H9 (cell line): ENCODE measurements around the gene SMARCAL1. TPM values are rescaled to one million over a fixed set of nuclear protein-coding genes. Genes with fewer than 3 reads are reported as not detected.

ENCODE experiments used
- DNase-seq: peaks from one replicate; pipeline ENCODE4 v3.0.0-alpha.2; 2017
- H2AFZ ChIP-seq: one replicate; pipeline ENCODE4 v1.6.1; 2013; ENCODE audit warnings: mild to moderate bottlenecking, low read length, control low read depth, moderate library complexity
- H2AK5ac ChIP-seq: 2 replicates; pipeline ENCODE4 v1.6.1; 2013; ENCODE audit warnings: low read length, control low read depth, mixed read lengths; ENCODE audit not compliant: insufficient read length
- H2BK120ac ChIP-seq: one replicate; pipeline ENCODE4 v1.6.1; 2013; ENCODE audit warnings: low read depth, mild to moderate bottlenecking, low read length, control low read depth, inconsistent platforms; ENCODE audit not compliant: poor library complexity, severe bottlenecking
- H2BK12ac ChIP-seq: 2 replicates; pipeline ENCODE4 v1.6.1; 2013; ENCODE audit warnings: low read length, control low read depth, mixed read lengths, low read depth; ENCODE audit not compliant: insufficient read length
- H2BK15ac ChIP-seq: 2 replicates; pipeline ENCODE4 v1.6.1; 2013; ENCODE audit warnings: low read depth, low read length, control low read depth
- H2BK20ac ChIP-seq: one replicate; pipeline ENCODE4 v1.6.1; 2013; ENCODE audit warnings: low read depth, mild to moderate bottlenecking, low read length, control low read depth, inconsistent platforms; ENCODE audit not compliant: poor library complexity, severe bottlenecking
- H2BK5ac ChIP-seq: 2 replicates; pipeline ENCODE4 v1.6.1; 2013; ENCODE audit warnings: low read length, control low read depth, mixed read lengths; ENCODE audit not compliant: insufficient read length
- H3K14ac ChIP-seq: 2 replicates; pipeline ENCODE4 v1.6.1; 2013; ENCODE audit warnings: low read length, control low read depth; ENCODE audit not compliant: insufficient read depth
- H3K18ac ChIP-seq: 2 replicates; pipeline ENCODE4 v1.6.1; 2013; ENCODE audit warnings: low read depth, mild to moderate bottlenecking, mixed read lengths, low read length, control low read depth; ENCODE audit not compliant: insufficient read length
- H3K23ac ChIP-seq: 2 replicates; pipeline ENCODE4 v1.6.1; 2013; ENCODE audit warnings: low read length, control low read depth, mixed read lengths, low read depth; ENCODE audit not compliant: insufficient read length
- H3K23me2 ChIP-seq: 2 replicates; pipeline ENCODE4 v1.6.1; 2013; ENCODE audit warnings: low read depth, mild to moderate bottlenecking, mixed read lengths, low read length, control low read depth; ENCODE audit not compliant: insufficient read length, poor library complexity, severe bottlenecking
- H3K27ac ChIP-seq: 2 replicates; pipeline ENCODE4 v1.5.1; 2013; ENCODE audit warnings: low read length, control low read depth, mixed read lengths, low read depth; ENCODE audit not compliant: insufficient read length
- H3K27me3 ChIP-seq: 2 replicates; pipeline ENCODE4 v1.6.1; 2013; ENCODE audit warnings: low read length, control low read depth, inconsistent platforms; ENCODE audit not compliant: insufficient read depth
- H3K4ac ChIP-seq: 2 replicates; pipeline ENCODE4 v1.6.1; 2013; ENCODE audit warnings: low read depth, mild to moderate bottlenecking, control low read depth, inconsistent platforms, low read length, moderate library complexity
- H3K4me1 ChIP-seq: 2 replicates; pipeline ENCODE4 v1.6.1; 2013; ENCODE audit warnings: low read length, control low read depth, inconsistent platforms; ENCODE audit not compliant: insufficient read depth
- H3K4me2 ChIP-seq: 2 replicates; pipeline ENCODE4 v1.6.1; 2013; ENCODE audit warnings: low read length, control low read depth, mixed read lengths; ENCODE audit not compliant: insufficient read length, insufficient read depth
- H3K56ac ChIP-seq: 2 replicates; pipeline ENCODE4 v1.6.1; 2013; ENCODE audit warnings: low read depth, mild to moderate bottlenecking, mixed read lengths, low read length, control low read depth; ENCODE audit not compliant: insufficient read length
- H3K79me1 ChIP-seq: 2 replicates; pipeline ENCODE4 v1.6.1; 2013; ENCODE audit warnings: low read depth, mild to moderate bottlenecking, moderate library complexity, low read length, control low read depth, inconsistent platforms; ENCODE audit not compliant: insufficient read depth, poor library complexity, severe bottlenecking
- H3K79me2 ChIP-seq: 2 replicates; pipeline ENCODE4 v1.6.1; 2013; ENCODE audit warnings: low read length, control low read depth, inconsistent platforms; ENCODE audit not compliant: insufficient read depth
- H3K9ac ChIP-seq: 2 replicates; pipeline ENCODE4 v1.6.1; 2013; ENCODE audit warnings: low read length, control low read depth, mixed read lengths; ENCODE audit not compliant: insufficient read length; ENCODE audit errors: extremely low read depth
- H3K9me3 ChIP-seq: one replicate; pipeline ENCODE4 v1.6.1; 2013; ENCODE audit warnings: low read depth, low read length, inconsistent platforms; ENCODE audit not compliant: control insufficient read depth
- H3T11ph ChIP-seq: one replicate; pipeline ENCODE4 v1.6.1; 2013; ENCODE audit warnings: mild to moderate bottlenecking, low read length, control low read depth, inconsistent platforms
- H4K20me1 ChIP-seq: one replicate; pipeline ENCODE4 v1.6.1; 2013; ENCODE audit not compliant: control insufficient read depth, insufficient read length, insufficient read depth
- H4K5ac ChIP-seq: 2 replicates; pipeline ENCODE4 v1.6.1; 2013; ENCODE audit warnings: low read depth, mild to moderate bottlenecking, mixed read lengths, low read length, control low read depth; ENCODE audit not compliant: insufficient read length
- H4K8ac ChIP-seq: replicated peaks from 2 replicates; pipeline ENCODE4 v1.6.1; 2013; ENCODE audit warnings: low read length, control low read depth, mixed read lengths, low read depth; ENCODE audit not compliant: insufficient read length
- H4K91ac ChIP-seq: 2 replicates; pipeline ENCODE4 v1.6.1; 2013; ENCODE audit warnings: low read depth, mild to moderate bottlenecking, moderate library complexity, mixed read lengths, low read length, control low read depth; ENCODE audit not compliant: insufficient read length
- H3K27ac Mint-ChIP-seq, 3 experiments: 2 replicates in 2 of 3; 3 replicates in 1 of 3; pipeline ENCODE4 v1.8.0; 2020 to 2021; ENCODE audit warnings: mixed read lengths in 3 of 3, mild to moderate bottlenecking in 1 of 3, moderate library complexity in 1 of 3
- H3K27me3 Mint-ChIP-seq: 2 replicates; pipeline ENCODE4 v1.8.0; 2021; ENCODE audit warnings: low read depth, mild to moderate bottlenecking, moderate library complexity, mixed read lengths
- H3K36me3 Mint-ChIP-seq, 3 experiments: 2 replicates in 2 of 3; 3 replicates in 1 of 3; pipeline ENCODE4 v1.8.0; 2020 to 2021; ENCODE audit warnings: low read depth in 3 of 3, mixed read lengths in 3 of 3; ENCODE audit not compliant: insufficient read depth in 1 of 3
- H3K4me1 Mint-ChIP-seq, 2 experiments: 2 replicates each; pipeline ENCODE4 v1.8.0; 2020; ENCODE audit warnings: mixed read lengths in 2 of 2
- H3K4me3 Mint-ChIP-seq, 2 experiments: 2 replicates in 1 of 2; 3 replicates in 1 of 2; pipeline ENCODE4 v1.8.0; 2020 to 2021; ENCODE audit warnings: mild to moderate bottlenecking in 2 of 2, mixed read lengths in 2 of 2, moderate library complexity in 1 of 2
- H3K9me3 Mint-ChIP-seq, 2 experiments: 2 replicates in 1 of 2; 3 replicates in 1 of 2; pipeline ENCODE4 v1.8.0; 2020; ENCODE audit warnings: mild to moderate bottlenecking in 2 of 2, mixed read lengths in 2 of 2, moderate library complexity in 1 of 2
- WGBS: extraction: QIAGEN DNeasy Blood & Tissue Kit; methylation state at CpG from one replicate; pipeline ENCODE4 v1.1.7; 2013; ENCODE audit warnings: missing lambda C conversion rate, low lambda C conversion rate, mixed read lengths; ENCODE audit not compliant: insufficient read length; ENCODE audit errors: extremely low coverage; 5-methylcytosine and 5-hydroxymethylcytosine counted together
- total RNA-seq: library from RNA; stranded (reverse); gene quantifications from 2 replicates; pipeline ENCODE4 v1.2.1, GENCODE V29; 2021
- TF ChIP-seq, protein P1 (sequence below): fragments of 200-600 bp; sonication (generic); conservative IDR thresholded peaks from 3 replicates; pipeline ENCODE4 v1.8.0; 2021; ENCODE audit warnings: antibody characterized with exemption, mild to moderate bottlenecking

SMARCAL1 gene
- total RNA-seq, 1 experiment from 2014 or later, result 16.5 TPM

DNA sequence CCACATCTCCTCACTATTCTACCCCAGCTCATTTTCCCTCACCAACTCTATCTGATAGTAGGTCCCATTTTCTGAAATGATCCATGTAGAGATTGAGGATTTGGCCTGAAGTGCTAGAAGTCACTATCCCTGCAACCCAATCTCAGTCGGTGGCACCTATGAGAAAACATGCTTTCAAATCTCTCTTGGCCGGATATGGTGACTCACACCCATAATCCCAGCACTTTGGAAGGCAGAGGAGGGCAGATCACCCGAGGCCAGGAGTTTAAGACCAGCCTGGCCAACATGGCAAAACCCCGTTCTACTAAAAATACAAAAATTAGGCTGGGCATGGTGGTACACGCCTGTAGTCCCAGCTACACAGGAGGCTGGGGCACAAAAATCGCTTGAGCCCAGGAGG lies 20.9 kb upstream of the SMARCAL1 start:
- Histone ChIP-seq H3K4me1 (no peaks in the 10 kb centered on the region), H3K9me3 (no peaks in the 10 kb centered on the region), H3K4me2 (no peak overlapping the region), H3K14ac (no peak overlapping the region), H3K23ac (no peak overlapping the region), H2AFZ (no peak overlapping the region), H3K23me2 (no peaks in the 10 kb centered on the region), H3K79me2 (no peaks in the 10 kb centered on the region), H3K56ac (no peak overlapping the region), H2BK20ac (no peak overlapping the region), H3K4ac (no peak overlapping the region), H3T11ph (no peak overlapping the region), H3K18ac (no peak overlapping the region), H4K20me1 (no peaks in the 10 kb centered on the region), H2BK12ac (no peak overlapping the region), H4K91ac (no peak overlapping the region), H3K27ac (no peak overlapping the region), H2BK5ac (no peak overlapping the region), H2BK120ac (no peak overlapping the region), H3K79me1 (no peaks in the 10 kb centered on the region), H2BK15ac (no peak overlapping the region), H4K8ac (no peak overlapping the region), H3K27me3 (no peaks in the 10 kb centered on the region), H2AK5ac (no peak overlapping the region), H4K5ac (no peak overlapping the region), H3K9ac (no peak overlapping the region)
- TF ChIP-seq, protein P1, sequence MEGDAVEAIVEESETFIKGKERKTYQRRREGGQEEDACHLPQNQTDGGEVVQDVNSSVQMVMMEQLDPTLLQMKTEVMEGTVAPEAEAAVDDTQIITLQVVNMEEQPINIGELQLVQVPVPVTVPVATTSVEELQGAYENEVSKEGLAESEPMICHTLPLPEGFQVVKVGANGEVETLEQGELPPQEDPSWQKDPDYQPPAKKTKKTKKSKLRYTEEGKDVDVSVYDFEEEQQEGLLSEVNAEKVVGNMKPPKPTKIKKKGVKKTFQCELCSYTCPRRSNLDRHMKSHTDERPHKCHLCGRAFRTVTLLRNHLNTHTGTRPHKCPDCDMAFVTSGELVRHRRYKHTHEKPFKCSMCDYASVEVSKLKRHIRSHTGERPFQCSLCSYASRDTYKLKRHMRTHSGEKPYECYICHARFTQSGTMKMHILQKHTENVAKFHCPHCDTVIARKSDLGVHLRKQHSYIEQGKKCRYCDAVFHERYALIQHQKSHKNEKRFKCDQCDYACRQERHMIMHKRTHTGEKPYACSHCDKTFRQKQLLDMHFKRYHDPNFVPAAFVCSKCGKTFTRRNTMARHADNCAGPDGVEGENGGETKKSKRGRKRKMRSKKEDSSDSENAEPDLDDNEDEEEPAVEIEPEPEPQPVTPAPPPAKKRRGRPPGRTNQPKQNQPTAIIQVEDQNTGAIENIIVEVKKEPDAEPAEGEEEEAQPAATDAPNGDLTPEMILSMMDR, result no peak
- no peaks in the 10 kb centered on the region for H3K9me3 Mint-ChIP-seq
- no peaks in the 10 kb centered on the region; a peak in 2 of 7 replicates for H3K36me3 Mint-ChIP-seq
- peaks cover 4% of the 10 kb centered on the region for H3K27me3 Mint-ChIP-seq
- H3K27ac Mint-ChIP-seq, result no peak overlapping the region; a peak in 1 of 7 replicates
- no peak for DNase-seq
- H3K4me3 Mint-ChIP-seq, result no peak overlapping the region
- peaks cover 7 to 12% of the 10 kb centered on the region in 2 experiments; a peak in 3 of 4 replicates for H3K4me1 Mint-ChIP-seq
- no CpG with 5 or more reads among the region's 6 CpGs for WGBS
